A549 (cell line): ENCODE results near the gene EIF1AD. TPM values are rescaled to one million over a fixed set of nuclear protein-coding genes. Genes with fewer than 3 reads are reported as not detected.
A peak's percentile ranks its signal among the peaks of the same experiment; 100 is the strongest.
"Not testable (repeated sequence)": the region's sequence is repeated elsewhere in the genome, so short reads cannot be mapped to it uniquely, and the experiment has no call there.

ENCODE experiments used
- ATAC-seq, 2 experiments: fragments of 200-7000 bp in 1 of 2; fragments of >200 bp in 1 of 2; cut with Nextera tagmentation in 1 of 2; cut with Tn5 transposase in 1 of 2; 3 replicates each; pipeline versions ENCODE4 v1.8.0 to v1.9.1; 2018 to 2020; ENCODE audit warnings: mild to moderate bottlenecking in 1 of 2, moderate library complexity in 1 of 2
- CTCF ChIA-PET: fragments of 300-600 bp; sonication (Branson Sonifier 250); formaldehyde crosslinking; extraction: SDS; loops from one replicate; lab custom pipeline; 2021; ENCODE audit warnings: antibody characterized with exemption, inconsistent platforms; lab: Yijun Ruan, JAX
- POLR2A ChIA-PET: fragments of 350-600 bp; formaldehyde crosslinking; extraction: SDS; loops from one replicate; lab custom pipeline; 2021; ENCODE audit warnings: antibody characterized with exemption, inconsistent platforms; lab: Yijun Ruan, JAX
- DNase-seq, 2 experiments: peaks; one replicate each; pipeline versions ENCODE4 v3.0.0 to v3.0.0-alpha.2; 2011 to 2016; ENCODE audit warnings: low read depth in 1 of 2, low spot score in 1 of 2
- FAIRE-seq: peaks from 2 replicates; lab custom pipeline; 2011; peaks lifted over from hg19 to GRCh38; lab: Jason Lieb, UNC
- H3K27ac ChIP-seq, 2 experiments: fragments of >200 bp; sonication (Bioruptor Twin); formaldehyde crosslinking; 3 replicates each; pipeline ENCODE4 v1.5.1; 2016 to 2017
- H3K4me1 ChIP-seq: fragments of >200 bp; sonication (Bioruptor Twin); formaldehyde crosslinking; 3 replicates; pipeline ENCODE4 v1.6.1; 2016
- H3K4me2 ChIP-seq: fragments of >200 bp; sonication (Bioruptor Twin); formaldehyde crosslinking; 3 replicates; pipeline ENCODE4 v1.6.1; 2016
- H3K4me3 ChIP-seq: fragments of >200 bp; sonication (Bioruptor Twin); formaldehyde crosslinking; 3 replicates; pipeline ENCODE4 v1.5.1; 2016
- H3K9me3 ChIP-seq: fragments of >200 bp; sonication (Bioruptor Twin); formaldehyde crosslinking; 3 replicates; pipeline ENCODE4 v1.6.1; 2016
- BCL3 ChIP-seq: fragments of >200 bp; sonication (Bioruptor Twin); formaldehyde crosslinking; IDR thresholded peaks from 3 replicates; pipeline ENCODE4 v1.6.1; 2016
- CBX8 ChIP-seq: fragments of 200-600 bp; sonication (generic); IDR thresholded peaks from 2 replicates; pipeline ENCODE4 v1.6.1; 2016
- EHMT2 ChIP-seq: fragments of 200-600 bp; sonication (generic); IDR thresholded peaks from 2 replicates; pipeline ENCODE4 v1.6.1; 2016; ENCODE audit warnings: antibody characterized with exemption, low read depth, mild to moderate bottlenecking, moderate library complexity
- EP300 ChIP-seq, 2 experiments: fragments of >200 bp; sonication (Bioruptor Twin); formaldehyde crosslinking; IDR thresholded peaks; 2 replicates in 1 of 2; 3 replicates in 1 of 2; pipeline ENCODE4 v1.6.1; 2016 to 2017
- FOXS1 ChIP-seq: fragments of 250-450 bp; sonication (Bioruptor Pico); IDR thresholded peaks from 2 replicates; pipeline ENCODE4 v1.5.0; 2020; ENCODE audit warnings: mild to moderate bottlenecking, moderate library complexity
- GATA3 ChIP-seq: IDR thresholded peaks from 2 replicates; pipeline ENCODE4 v1.6.1; 2012; ENCODE audit warnings: borderline replicate concordance
- HDAC2 ChIP-seq: fragments of 200-600 bp; sonication (generic); IDR thresholded peaks from 2 replicates; pipeline ENCODE4 v1.6.1; 2016
- NFE2L2 ChIP-seq: fragments of 150-350 bp; conservative IDR thresholded peaks from 2 replicates; pipeline ENCODE4 v1.6.1; 2014; ENCODE audit warnings: low read length
- NPAS2 ChIP-seq: fragments of 250-450 bp; sonication (Bioruptor Pico); IDR thresholded peaks from 2 replicates; pipeline ENCODE4 v1.8.0; 2022; ENCODE audit warnings: mild to moderate bottlenecking, moderate library complexity, borderline replicate concordance
- NR3C1 ChIP-seq: fragments of >200 bp; sonication (Bioruptor Twin); formaldehyde crosslinking; IDR thresholded peaks from 3 replicates; pipeline ENCODE4 v1.6.1; 2017
- RAD21 ChIP-seq, 2 experiments: fragments of >200 bp in 1 of 2; sonication (Bioruptor Twin) in 1 of 2; formaldehyde crosslinking in 1 of 2; IDR thresholded peaks in 1 of 2; conservative IDR thresholded peaks in 1 of 2; 2 replicates in 1 of 2; 3 replicates in 1 of 2; pipeline ENCODE4 v1.6.1; 2012 to 2018; ENCODE audit warnings: inconsistent platforms in 1 of 2
- SMC3 ChIP-seq: fragments of >200 bp; sonication (Bioruptor Twin); formaldehyde crosslinking; IDR thresholded peaks from 3 replicates; pipeline ENCODE4 v1.6.1; 2018; ENCODE audit warnings: inconsistent platforms
- WGBS: methylation state at CpG from one replicate; pipeline ENCODE4 v1.1.6; 2017; ENCODE audit errors: missing lambda C conversion rate; 5-methylcytosine and 5-hydroxymethylcytosine counted together
- polyA plus RNA-seq, 4 experiments: library from polyadenylated mRNA; depleted of rRNA in 3 of 4; stranded (reverse); fragments of >200 nt; fragmentation: RNase III in 1 of 4; extraction: RNeasy Plus Mini Kit Qiagen cat#74134 plus additional on column Dnase treatment in 1 of 4; gene quantifications; 2 replicates in 3 of 4; 3 replicates in 1 of 4; pipeline ENCODE4 v1.2.3, GENCODE V29; 2011 to 2017
- TF ChIP-seq, protein P1 (sequence below): fragments of >200 bp; sonication (Bioruptor Twin); formaldehyde crosslinking; IDR thresholded peaks from 3 replicates; pipeline ENCODE4 v1.5.1; 2016
- TF ChIP-seq, protein P2 (sequence below): IDR thresholded peaks from 2 replicates; pipeline ENCODE4 v1.6.1; 2012
- TF ChIP-seq, protein P3 (sequence below): IDR thresholded peaks from 2 replicates; pipeline ENCODE4 v1.6.1; 2012; ENCODE audit warnings: low read depth, borderline replicate concordance

EIF1AD gene
- polyA plus RNA-seq, 2 of the 4 experiments (the other 2 are of a cell fraction): 38.6 to 41.0 TPM

GRCh38 chr11:66032957-66033735, 31.2 kb upstream of the EIF1AD start (continued):
- no peak for TF ChIP-seq CBX8
- TF ChIP-seq EP300 (IDR thresholded peaks at IDR 0.05): no peak

DNA sequence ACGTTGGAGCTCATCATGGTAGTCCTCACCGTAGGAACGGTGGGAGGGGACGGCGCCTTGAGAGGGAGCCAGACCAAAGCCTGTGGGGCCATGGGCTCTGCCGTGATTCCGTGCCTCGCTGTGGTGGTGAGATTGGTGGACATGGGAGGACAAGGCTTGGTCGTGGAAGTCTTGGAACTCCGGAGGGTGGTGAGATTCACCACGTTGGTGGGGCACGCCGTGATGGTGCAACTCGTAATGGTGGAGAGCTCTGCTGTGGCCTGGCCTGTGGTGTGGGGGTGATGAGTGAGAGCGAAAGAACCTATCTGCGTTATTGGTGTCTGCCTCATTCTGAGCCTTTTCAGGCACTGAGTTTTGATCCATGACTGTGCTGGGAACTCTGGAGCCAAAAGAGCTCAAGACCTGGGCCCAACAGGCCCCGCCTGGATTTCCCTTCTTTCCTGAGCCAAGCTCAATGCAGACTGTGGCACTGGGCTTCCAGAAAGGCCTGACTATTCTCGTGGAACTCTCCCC, 24.1 kb upstream of the EIF1AD start, which contains the start of gene CATSPER1:
CATSPER1 (minus strand) TSS at position 463 of the 513 bp plus-strand sequence; CDS start at position 363, 100 bp downstream.
- Histone ChIP-seq H3K4me3 (no peak within 1 kb of the TSS), H3K27ac (no peak within 1 kb of the TSS), H3K9me3 (no peaks in the 10 kb centered on the region), H3K4me1 (peaks cover 6% of the 10 kb centered on the region), H3K4me2 (no peak within 1 kb of the TSS)
- CTCF ChIA-PET: interaction anchor here (1.3 to 14.6 kb wide), 6 partner anchors 13 to 246 kb away, joined by 3 to 143 read pairs (median 6); partner anchors contain the start of gene AP5B1
- ATAC-seq (no peak), FAIRE-seq (no peak), DNase-seq (no peak)
- TF ChIP-seq NFE2L2: no peak
- no peak for TF ChIP-seq NR3C1
- no peak for TF ChIP-seq NPAS2
- no peak for TF ChIP-seq HDAC2
- 84% methylated on average over 18 of the region's 18 CpGs for WGBS
- POLR2A ChIA-PET: no interaction called here

DNA sequence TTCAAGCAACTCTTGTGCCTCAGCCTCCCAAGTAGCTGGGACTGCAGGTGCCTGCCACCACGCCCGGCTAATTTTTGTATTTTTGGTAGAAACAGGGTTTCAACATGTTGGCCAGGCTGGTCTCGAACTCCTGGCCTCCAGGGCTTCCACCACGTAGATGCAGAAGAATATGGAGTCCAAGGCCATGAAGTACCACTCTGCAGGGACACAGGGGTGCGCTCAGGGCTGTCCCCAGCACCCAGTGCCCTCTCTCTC, 21.2 kb upstream of the EIF1AD start:
- 82% methylated on average over 5 of the region's 5 CpGs for WGBS
- not testable (repeated sequence) for H3K4me3 ChIP-seq, H3K4me2 ChIP-seq, H3K27ac ChIP-seq, DNase-seq, H3K9me3 ChIP-seq, FAIRE-seq, ATAC-seq
- ChIA-PET POLR2A (interaction anchor here (0.5 kb wide), 1 partner anchor 22 kb away, joined by 4 read pairs; no protein-coding TSS in a partner anchor), CTCF (interaction anchor here (0.6 to 6.5 kb wide), 32 partner anchors 8 to 607 kb away, joined by 3 to 188 read pairs (median 5); partner anchors contain the start of genes BANF1, CCDC85B, CST6 and FIBP)
- peaks cover 12% of the 10 kb centered on the region for H3K4me1 ChIP-seq

- 13% methylated on average over 44 of the region's 46 CpGs for WGBS
- H3K9me3 ChIP-seq: no peaks in the 10 kb centered on the region
- peak; percentile 78 to 92 for ATAC-seq
- peak overlapping the region; percentile 82 for H3K4me2 ChIP-seq
- peaks cover 12% of the 10 kb centered on the region for H3K4me1 ChIP-seq
- FAIRE-seq: no peak
- ChIA-PET CTCF (interaction anchor here (0.6 to 6.5 kb wide), 53 partner anchors 9 to 608 kb away, joined by 3 to 188 read pairs (median 4); partner anchors contain the start of genes BANF1, CCDC85B, CST6 and FIBP), POLR2A (interaction anchor here (0.5 to 1.0 kb wide), 7 partner anchors 9 to 132 kb away, joined by 3 to 6 read pairs (median 4); partner anchors contain the start of genes CCDC85B and SF3B2)
- peak overlapping the region; percentile 50 to 77 for H3K27ac ChIP-seq
- peak overlapping the region; percentile 33 for H3K4me3 ChIP-seq
- TF ChIP-seq, protein P1, sequence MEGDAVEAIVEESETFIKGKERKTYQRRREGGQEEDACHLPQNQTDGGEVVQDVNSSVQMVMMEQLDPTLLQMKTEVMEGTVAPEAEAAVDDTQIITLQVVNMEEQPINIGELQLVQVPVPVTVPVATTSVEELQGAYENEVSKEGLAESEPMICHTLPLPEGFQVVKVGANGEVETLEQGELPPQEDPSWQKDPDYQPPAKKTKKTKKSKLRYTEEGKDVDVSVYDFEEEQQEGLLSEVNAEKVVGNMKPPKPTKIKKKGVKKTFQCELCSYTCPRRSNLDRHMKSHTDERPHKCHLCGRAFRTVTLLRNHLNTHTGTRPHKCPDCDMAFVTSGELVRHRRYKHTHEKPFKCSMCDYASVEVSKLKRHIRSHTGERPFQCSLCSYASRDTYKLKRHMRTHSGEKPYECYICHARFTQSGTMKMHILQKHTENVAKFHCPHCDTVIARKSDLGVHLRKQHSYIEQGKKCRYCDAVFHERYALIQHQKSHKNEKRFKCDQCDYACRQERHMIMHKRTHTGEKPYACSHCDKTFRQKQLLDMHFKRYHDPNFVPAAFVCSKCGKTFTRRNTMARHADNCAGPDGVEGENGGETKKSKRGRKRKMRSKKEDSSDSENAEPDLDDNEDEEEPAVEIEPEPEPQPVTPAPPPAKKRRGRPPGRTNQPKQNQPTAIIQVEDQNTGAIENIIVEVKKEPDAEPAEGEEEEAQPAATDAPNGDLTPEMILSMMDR: peak; percentile 84
- TF ChIP-seq FOXS1 (CRISPR knock-in tag) (no peak), RAD21 (conservative IDR thresholded peaks at IDR 0.05 in 1 of 2, IDR thresholded peaks at IDR 0.05 in 1 of 2) (peak; percentile 72 to 75), SMC3 (peak; percentile 61; the same call in 1 of the 3 replicates), EHMT2 (no peak), BCL3 (no peak), EP300 (IDR thresholded peaks at IDR 0.05) (no peak), GATA3 (no peak)
- TF ChIP-seq, protein P2, sequence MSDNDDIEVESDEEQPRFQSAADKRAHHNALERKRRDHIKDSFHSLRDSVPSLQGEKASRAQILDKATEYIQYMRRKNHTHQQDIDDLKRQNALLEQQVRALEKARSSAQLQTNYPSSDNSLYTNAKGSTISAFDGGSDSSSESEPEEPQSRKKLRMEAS: peak; percentile 62
- TF ChIP-seq, protein P3, sequence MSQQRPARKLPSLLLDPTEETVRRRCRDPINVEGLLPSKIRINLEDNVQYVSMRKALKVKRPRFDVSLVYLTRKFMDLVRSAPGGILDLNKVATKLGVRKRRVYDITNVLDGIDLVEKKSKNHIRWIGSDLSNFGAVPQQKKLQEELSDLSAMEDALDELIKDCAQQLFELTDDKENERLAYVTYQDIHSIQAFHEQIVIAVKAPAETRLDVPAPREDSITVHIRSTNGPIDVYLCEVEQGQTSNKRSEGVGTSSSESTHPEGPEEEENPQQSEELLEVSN: peak; percentile 55; the same call in 1 of the 2 replicates
- DNase-seq: peak; percentile 72 to 82
These were observed 20.6 kb upstream of the EIF1AD start for GRCh38 chr11:66022401-66023185.
